T47D (cell line): ENCODE results near the gene OR13A1.
"Not testable (repeated sequence)": the region's sequence is repeated elsewhere in the genome, so short reads cannot be mapped to it uniquely, and the experiment has no call there.

ENCODE experiments used
- DNase-seq, 2 experiments: peaks; one replicate each; pipeline versions ENCODE4 v3.0.0 to v3.0.0-alpha.2; 2011 to 2012; ENCODE audit warnings: low read depth in 1 of 2, low spot score in 1 of 2
- JUND ChIP-seq: IDR thresholded peaks from 2 replicates; pipeline ENCODE4 v1.6.1; 2012; ENCODE audit warnings: low read depth
- in situ Hi-C: cut with HindIII; loops from 2 replicates; pipeline ENCODE4 v1.10.0; 2016; ENCODE audit warnings: low sequenced_read_pairs, low pct_unique_long_range_greater_than_20kb

OR13A1 gene

GRCh38 chr10:45325116-45325515 lies 9.7 kb upstream of the OR13A1 start:
- in situ Hi-C loops = no loop called here
- no peak for DNase-seq
- no peak for TF ChIP-seq JUND

- in situ Hi-C loops = no loop called here
- DNase-seq = no peak
- TF ChIP-seq JUND = no peak
Observed at GRCh38 chr10:45319702-45320101, 4.3 kb upstream of the OR13A1 start.

DNA sequence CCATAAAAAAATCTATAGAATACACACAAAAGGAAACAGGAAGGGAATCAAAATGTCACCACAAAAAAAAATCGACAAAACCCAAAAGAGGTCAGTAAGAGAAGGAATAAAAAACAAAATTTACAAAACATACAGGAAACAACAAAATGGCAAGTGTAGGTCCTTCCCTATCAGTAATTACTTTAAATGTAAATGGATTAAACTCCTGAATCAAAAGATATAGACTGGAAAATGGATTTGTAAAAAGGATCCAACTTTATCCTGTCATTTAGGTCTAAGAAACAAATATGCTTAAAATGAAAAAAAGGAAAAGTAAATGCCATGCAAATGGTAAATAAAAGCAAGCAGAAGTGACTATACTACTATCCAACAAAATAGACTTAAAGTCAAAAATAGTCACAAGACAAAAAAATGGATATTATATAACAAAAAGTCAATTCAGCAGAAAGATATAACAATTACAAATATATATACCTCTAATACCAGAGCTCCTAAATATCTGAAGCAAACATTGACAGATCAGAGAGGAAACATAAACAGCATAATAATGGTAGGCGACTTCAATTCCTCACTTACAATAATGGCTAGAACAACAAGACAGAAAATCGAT lies 2.0 kb downstream of the OR13A1 start:
- in situ Hi-C loops = no loop called here
- DNase-seq = no peak
- no peak for TF ChIP-seq JUND

DNA sequence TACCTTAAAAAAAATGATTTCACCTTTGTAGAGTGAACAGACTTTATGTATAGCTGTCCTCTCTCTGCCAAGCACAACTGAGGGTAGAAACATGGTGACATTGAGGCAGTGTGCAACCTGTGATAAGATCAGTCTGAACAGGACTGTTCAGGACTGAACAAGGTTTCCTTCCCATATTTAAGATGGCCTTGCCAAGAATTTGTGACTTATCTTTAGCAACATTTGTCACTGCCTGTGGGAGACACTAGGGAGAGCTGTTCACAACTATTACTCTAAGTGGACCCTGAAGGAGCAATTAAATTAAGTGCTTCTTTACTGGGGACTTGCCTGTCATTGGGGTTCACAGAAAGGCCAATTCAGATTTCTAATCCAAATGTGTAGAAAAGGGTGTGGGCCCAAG lies 6.7 kb downstream of the OR13A1 start:
- peak in 1 of 2 experiments; percentile 35 for DNase-seq
- TF ChIP-seq JUND = no peak
- in situ Hi-C loops = no loop called here

- in situ Hi-C loops = no loop called here
- no peak for DNase-seq
- TF ChIP-seq JUND = no peak
Observed at GRCh38 chr10:45302573-45302972, 12.8 kb downstream of the OR13A1 start.

- DNase-seq, in situ Hi-C loops: not testable (repeated sequence)
Observed at GRCh38 chr10:45298341-45298955, 17.0 kb downstream of the OR13A1 start.

GRCh38 chr10:45294681-45295080 lies 20.7 kb downstream of the OR13A1 start:
- TF ChIP-seq JUND = no peak
- DNase-seq = no peak
- in situ Hi-C loops = no loop called here

GRCh38 chr10:45286980-45287379 lies 28.4 kb downstream of the OR13A1 start:
- DNase-seq = no peak
- no peak for TF ChIP-seq JUND
- in situ Hi-C loops = no loop called here

DNA sequence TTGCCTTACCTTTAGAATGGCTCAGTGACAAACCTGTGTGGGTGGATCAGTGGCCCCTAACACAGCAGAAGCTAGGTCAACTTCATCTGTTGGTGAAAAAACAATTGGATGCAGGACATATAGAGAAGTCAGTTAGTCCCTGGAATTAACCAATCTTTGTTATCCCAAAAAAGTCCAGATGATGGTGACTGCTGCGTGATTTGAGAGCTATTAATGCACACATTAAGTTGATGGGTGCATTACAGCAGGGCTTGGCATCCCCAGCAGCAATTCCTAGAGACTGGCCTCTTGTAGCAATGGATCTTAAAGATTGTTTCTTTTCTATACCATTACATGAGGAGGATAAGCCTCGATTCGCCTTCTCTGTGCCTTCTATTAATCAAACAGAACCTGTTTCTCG lies 33.3 kb downstream of the OR13A1 start:
- TF ChIP-seq JUND = no peak
- in situ Hi-C loops = no loop called here
- DNase-seq = peak in 1 of 2 experiments; percentile 15

GRCh38 chr10:45280113-45280760 lies 35.2 kb downstream of the OR13A1 start:
- no peak for DNase-seq
- TF ChIP-seq JUND = no peak
- in situ Hi-C loops = no loop called here

GRCh38 chr10:45279682-45280081 lies 35.7 kb downstream of the OR13A1 start:
- in situ Hi-C loops = no loop called here
- TF ChIP-seq JUND = no peak
- no peak for DNase-seq

- in situ Hi-C loops = no loop called here
- no peak for TF ChIP-seq JUND
- DNase-seq = no peak
Observed at GRCh38 chr10:45278860-45279498, 36.4 kb downstream of the OR13A1 start.

GRCh38 chr10:45276146-45276545 lies 39.3 kb downstream of the OR13A1 start:
- in situ Hi-C loops, DNase-seq: not testable (repeated sequence)
